Measurements from ENCODE around the gene TMF1.

The TMF1 gene

GRCh38 chr3:69031635-69032034, 20.5 kb downstream of the TMF1 start:
- no peak for DNase-seq (ENCODE audit: extremely low read depth, low read depth)
- TF ChIP-seq CTCF (IDR thresholded peaks at IDR 0.05; ENCODE audit: low read depth, low read length), result no peak

- TF ChIP-seq CTCF (IDR thresholded peaks at IDR 0.05; ENCODE audit: low read depth, low read length), result no peak
- DNase-seq (ENCODE audit: extremely low read depth, low read depth), result no peak
These were observed 31.3 kb downstream of the TMF1 start for GRCh38 chr3:69020857-69021256.

GRCh38 chr3:69020424-69020823, 31.7 kb downstream of the TMF1 start:
- DNase-seq (ENCODE audit: extremely low read depth, low read depth), result no peak
- TF ChIP-seq CTCF (IDR thresholded peaks at IDR 0.05; ENCODE audit: low read depth, low read length), result peak; percentile 34

DNA sequence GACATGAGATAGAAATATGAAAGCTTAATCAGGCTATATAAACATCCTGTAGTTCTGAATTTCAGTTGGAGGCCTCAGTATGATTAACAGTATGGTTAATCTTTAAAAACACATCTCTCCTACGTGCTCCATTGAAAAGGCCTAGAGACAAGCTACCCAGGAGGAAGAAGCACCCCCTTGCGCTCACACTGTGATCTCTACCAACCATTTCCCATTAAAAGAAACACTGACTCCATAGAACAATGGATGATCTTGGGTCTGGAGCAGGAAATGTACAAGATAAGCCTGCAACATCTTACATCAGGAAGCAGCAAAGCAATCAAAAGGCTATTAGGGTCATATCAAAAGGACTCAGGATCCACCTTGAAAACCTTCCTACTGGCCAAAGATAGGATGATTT, 35.2 kb downstream of the TMF1 start:
- TF ChIP-seq CTCF (IDR thresholded peaks at IDR 0.05; ENCODE audit: low read depth, low read length), result no peak
- DNase-seq (ENCODE audit: extremely low read depth, low read depth), result no peak

DNA sequence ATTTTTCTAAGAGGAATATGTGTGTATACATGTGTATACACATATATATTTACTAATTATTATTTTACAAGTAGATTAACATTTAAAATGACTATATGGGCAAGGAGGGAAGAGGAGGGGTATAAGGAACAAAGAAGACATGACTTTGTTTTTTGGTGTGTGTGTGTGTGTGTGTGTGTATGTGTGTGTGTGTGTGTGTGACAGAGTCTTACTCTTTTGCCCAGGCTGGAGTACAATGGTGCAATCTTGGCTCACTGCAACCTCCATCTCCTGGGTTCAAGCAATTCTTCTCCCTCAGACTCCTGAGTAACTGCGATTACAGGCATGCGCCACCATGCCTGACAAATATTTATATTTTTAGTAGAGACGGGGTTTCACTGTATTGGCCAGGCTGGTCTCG, 36.0 kb downstream of the TMF1 start:
- no peak for DNase-seq (ENCODE audit: extremely low read depth, low read depth)
- TF ChIP-seq CTCF (IDR thresholded peaks at IDR 0.05; ENCODE audit: low read depth, low read length), result no peak

DNA sequence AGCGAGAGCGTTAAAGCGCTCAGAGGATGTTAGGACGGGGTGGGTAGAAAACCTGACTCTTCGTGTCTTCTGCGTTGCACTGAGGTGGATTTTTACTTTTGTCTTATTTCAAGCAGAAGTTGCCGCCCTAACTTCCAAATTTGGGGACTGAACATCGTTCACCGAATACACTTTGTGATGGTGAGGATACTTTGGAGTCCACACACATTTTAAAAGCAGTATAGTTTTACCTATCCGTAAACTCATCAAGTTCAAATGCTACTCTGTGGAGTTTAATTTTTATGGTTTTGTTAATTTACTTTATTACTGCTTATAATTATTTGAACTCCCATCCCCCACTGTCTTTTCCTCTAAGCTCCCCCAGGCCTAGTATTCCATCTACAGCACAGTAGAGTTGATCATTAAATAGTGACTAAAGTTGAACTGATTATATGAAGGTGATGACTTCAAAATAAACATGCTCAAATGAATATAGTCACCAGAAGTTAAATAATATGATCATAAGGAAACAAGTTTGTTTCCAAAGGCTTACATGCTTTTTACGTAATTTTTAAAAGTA, 38.0 kb downstream of the TMF1 start:
- TF ChIP-seq CTCF (IDR thresholded peaks at IDR 0.05; ENCODE audit: low read depth, low read length), result no peak
- no peak for DNase-seq (ENCODE audit: extremely low read depth, low read depth)

- peak; percentile 77 for DNase-seq (ENCODE audit: extremely low read depth, low read depth)
These were observed 38.7 kb downstream of the TMF1 start, which contains the start of gene EOGT for GRCh38 chr3:69013253-69014021. EOGT (minus strand) TSS chr3:69013684; CDS start chr3:69009846, 3,838 bp downstream.

More at GRCh38 chr3:69013253-69014021, 38.7 kb downstream of the TMF1 start, which contains the start of gene EOGT:
- peak; percentile 64 for TF ChIP-seq CTCF (IDR thresholded peaks at IDR 0.05; ENCODE audit: low read depth, low read length)
